ENCODE measurements around the gene SYNPO.
A peak's percentile ranks its signal among the peaks of the same experiment; 100 is the strongest.

Gene SYNPO

GRCh38 chr5:150640311-150641005 lies at the start of gene SYNPO:
SYNPO (plus strand) TSS chr5:150640660; CDS start chr5:150648276, 7,616 bp downstream.
- H3K27ac Mint-ChIP-seq, result peak within 1 kb of the TSS; percentile 28
- no peak for ATAC-seq
- H3K4me3 Mint-ChIP-seq, result no peak within 1 kb of the TSS
- H3K9me3 Mint-ChIP-seq, result no peaks in the 10 kb centered on the region
- H3K4me1 Mint-ChIP-seq, result peaks cover 34% of the 10 kb centered on the region
- H3K36me3 Mint-ChIP-seq, result peaks cover 8% of the 10 kb centered on the region
- H3K27me3 Mint-ChIP-seq, result no peaks in the 10 kb centered on the region

- H3K9me3 Mint-ChIP-seq, result no peaks in the 10 kb centered on the region
Measured at GRCh38 chr5:150590979-150591695, 49.3 kb upstream of the SYNPO start.

GRCh38 chr5:150593593-150593992 lies 46.9 kb upstream of the SYNPO start:
- no peaks in the 10 kb centered on the region for H3K9me3 Mint-ChIP-seq
- H3K4me1 Mint-ChIP-seq, result peaks cover 19% of the 10 kb centered on the region
- H3K36me3 Mint-ChIP-seq, result no peaks in the 10 kb centered on the region
- no peak overlapping the region for H3K27ac Mint-ChIP-seq
- no peak overlapping the region for H3K4me3 Mint-ChIP-seq
- peaks cover 11% of the 10 kb centered on the region for H3K27me3 Mint-ChIP-seq
- ATAC-seq, result no peak

More at GRCh38 chr5:150590979-150591695, 49.3 kb upstream of the SYNPO start:
- Mint-ChIP-seq H3K27ac (no peak overlapping the region), H3K4me3 (no peak overlapping the region), H3K4me1 (peaks cover 3% of the 10 kb centered on the region), H3K36me3 (no peaks in the 10 kb centered on the region), H3K27me3 (peaks cover 11% of the 10 kb centered on the region)
- peak; percentile 27 for ATAC-seq

- Mint-ChIP-seq H3K9me3 (no peaks in the 10 kb centered on the region), H3K27ac (no peak overlapping the region), H3K4me3 (no peak overlapping the region), H3K36me3 (no peaks in the 10 kb centered on the region), H3K27me3 (peaks cover 11% of the 10 kb centered on the region), H3K4me1 (peaks cover 19% of the 10 kb centered on the region)
- ATAC-seq, result no peak
Measured at GRCh38 chr5:150593996-150594395, 46.5 kb upstream of the SYNPO start.

- Mint-ChIP-seq H3K4me1 (peaks cover 19% of the 10 kb centered on the region), H3K27me3 (peaks cover 11% of the 10 kb centered on the region), H3K27ac (no peak overlapping the region), H3K9me3 (no peaks in the 10 kb centered on the region), H3K4me3 (no peak overlapping the region), H3K36me3 (no peaks in the 10 kb centered on the region)
- no peak for ATAC-seq
Measured at GRCh38 chr5:150595466-150596031, 44.9 kb upstream of the SYNPO start.

GRCh38 chr5:150596313-150596712 lies 44.1 kb upstream of the SYNPO start:
- peaks cover 11% of the 10 kb centered on the region for H3K27me3 Mint-ChIP-seq
- H3K4me1 Mint-ChIP-seq, result peaks cover 19% of the 10 kb centered on the region
- H3K4me3 Mint-ChIP-seq, result no peak overlapping the region
- H3K27ac Mint-ChIP-seq, result no peak overlapping the region
- H3K36me3 Mint-ChIP-seq, result no peaks in the 10 kb centered on the region
- ATAC-seq, result no peak
- no peaks in the 10 kb centered on the region for H3K9me3 Mint-ChIP-seq

- H3K27me3 Mint-ChIP-seq, result peaks cover 11% of the 10 kb centered on the region
- no peaks in the 10 kb centered on the region for H3K9me3 Mint-ChIP-seq
- no peak for ATAC-seq
- H3K27ac Mint-ChIP-seq, result no peak overlapping the region
- peaks cover 19% of the 10 kb centered on the region for H3K4me1 Mint-ChIP-seq
- H3K4me3 Mint-ChIP-seq, result no peak overlapping the region
- no peaks in the 10 kb centered on the region for H3K36me3 Mint-ChIP-seq
Measured at GRCh38 chr5:150596826-150597225, 43.6 kb upstream of the SYNPO start.

GRCh38 chr5:150598006-150598405 lies 42.5 kb upstream of the SYNPO start:
- Mint-ChIP-seq H3K27me3 (peaks cover 11% of the 10 kb centered on the region), H3K4me1 (peaks cover 19% of the 10 kb centered on the region), H3K4me3 (no peak overlapping the region), H3K9me3 (no peaks in the 10 kb centered on the region), H3K36me3 (no peaks in the 10 kb centered on the region), H3K27ac (no peak overlapping the region)
- no peak for ATAC-seq

- no peaks in the 10 kb centered on the region for H3K9me3 Mint-ChIP-seq
- peaks cover 11% of the 10 kb centered on the region for H3K27me3 Mint-ChIP-seq
- H3K36me3 Mint-ChIP-seq, result no peaks in the 10 kb centered on the region
- no peak overlapping the region for H3K27ac Mint-ChIP-seq
- no peak overlapping the region for H3K4me3 Mint-ChIP-seq
- peaks cover 19% of the 10 kb centered on the region for H3K4me1 Mint-ChIP-seq
- ATAC-seq, result no peak
Measured at GRCh38 chr5:150598821-150599273, 41.6 kb upstream of the SYNPO start.

- Mint-ChIP-seq H3K9me3 (no peaks in the 10 kb centered on the region), H3K4me1 (peaks cover 19% of the 10 kb centered on the region), H3K4me3 (no peak overlapping the region), H3K36me3 (no peaks in the 10 kb centered on the region), H3K27me3 (peaks cover 8% of the 10 kb centered on the region), H3K27ac (no peak overlapping the region)
- ATAC-seq, result no peak
Measured at GRCh38 chr5:150599281-150599680, 41.2 kb upstream of the SYNPO start.

GRCh38 chr5:150599917-150600511 lies 40.4 kb upstream of the SYNPO start:
- H3K4me3 Mint-ChIP-seq, result no peak overlapping the region
- peaks cover 19% of the 10 kb centered on the region for H3K4me1 Mint-ChIP-seq
- no peaks in the 10 kb centered on the region for H3K9me3 Mint-ChIP-seq
- H3K27ac Mint-ChIP-seq, result no peak overlapping the region
- ATAC-seq, result no peak
- no peaks in the 10 kb centered on the region for H3K36me3 Mint-ChIP-seq
- peaks cover under 1% of the 10 kb centered on the region for H3K27me3 Mint-ChIP-seq

GRCh38 chr5:150600616-150601490 lies 39.6 kb upstream of the SYNPO start:
- no peak overlapping the region for H3K4me3 Mint-ChIP-seq
- no peak overlapping the region for H3K27ac Mint-ChIP-seq
- H3K27me3 Mint-ChIP-seq, result no peaks in the 10 kb centered on the region
- peak; percentile 13 for ATAC-seq
- no peaks in the 10 kb centered on the region for H3K36me3 Mint-ChIP-seq
- peaks cover 19% of the 10 kb centered on the region for H3K4me1 Mint-ChIP-seq
- no peaks in the 10 kb centered on the region for H3K9me3 Mint-ChIP-seq

GRCh38 chr5:150601491-150602345 lies 38.7 kb upstream of the SYNPO start:
- H3K4me3 Mint-ChIP-seq, result no peak overlapping the region
- H3K4me1 Mint-ChIP-seq, result peaks cover 11% of the 10 kb centered on the region
- H3K9me3 Mint-ChIP-seq, result no peaks in the 10 kb centered on the region
- H3K27me3 Mint-ChIP-seq, result no peaks in the 10 kb centered on the region
- H3K36me3 Mint-ChIP-seq, result no peaks in the 10 kb centered on the region
- no peak for ATAC-seq
- H3K27ac Mint-ChIP-seq, result no peak overlapping the region

- Mint-ChIP-seq H3K4me3 (no peak overlapping the region), H3K9me3 (no peaks in the 10 kb centered on the region), H3K27me3 (no peaks in the 10 kb centered on the region), H3K27ac (no peak overlapping the region), H3K4me1 (peaks cover 2% of the 10 kb centered on the region), H3K36me3 (no peaks in the 10 kb centered on the region)
- no peak for ATAC-seq
Measured at GRCh38 chr5:150603052-150603451, 37.4 kb upstream of the SYNPO start.

Data from stimulated activated memory B cell treated with anti-CD40 and anti-IgM and Interleukin-4, amounts not matched to agents 10 μg/mL and 1 μg/mL and 100 μg/mL, for 72 hours (primary cell).